ENCODE results near the gene MREG. TPM values are rescaled to one million over a fixed set of nuclear protein-coding genes. Genes with fewer than 3 reads are reported as not detected.

Gene MREG
- total and polyA plus RNA-seq, 9 of the 15 experiments (the other 6 are each of a cell fraction or from before 2014, with no cell fraction given): 0.77 to 3.8 (median 2.3) TPM

DNA sequence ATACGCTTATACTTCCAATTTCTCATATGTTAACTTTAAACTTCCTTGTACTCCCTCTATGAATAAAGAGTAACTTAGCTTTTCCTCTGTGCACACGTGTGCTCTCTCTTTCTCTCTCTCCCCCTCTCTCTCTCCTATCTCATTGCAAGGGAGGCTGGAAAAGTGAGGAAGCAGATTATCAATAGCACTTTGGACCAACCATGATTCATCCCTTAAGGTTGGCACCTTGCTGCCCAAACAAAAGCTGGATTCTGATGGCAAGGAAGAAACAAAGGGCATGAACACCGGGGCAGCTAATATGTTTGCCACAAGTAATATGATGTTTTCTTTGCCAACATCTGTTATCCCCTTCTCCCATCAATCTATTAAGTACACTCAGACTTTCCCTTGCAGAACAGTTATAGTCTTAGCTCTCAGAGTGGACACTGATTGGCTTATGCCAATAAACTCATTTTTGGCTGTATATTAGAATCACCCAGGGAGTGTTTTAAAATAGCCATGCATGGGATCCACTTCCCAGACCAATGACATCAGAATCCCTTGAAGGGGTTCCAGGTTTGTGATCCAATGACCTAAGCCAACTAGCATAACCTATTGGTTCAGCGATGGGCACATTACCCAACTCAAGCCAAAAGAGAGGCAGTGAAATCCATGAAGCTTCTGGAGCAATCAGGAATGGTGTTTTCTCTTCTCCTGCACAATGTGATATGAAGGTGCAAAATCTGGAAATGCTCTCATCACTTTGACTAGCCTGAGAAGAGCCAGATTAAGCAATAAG lies 60.3 kb downstream of the MREG start:
- no peaks in the 10 kb centered on the region for H3K79me2 ChIP-seq (ENCODE audit: control insufficient read depth, insufficient read depth, low read length)
- H2AFZ ChIP-seq (ENCODE audit: low read depth, low read length): no peak overlapping the region
- no peak overlapping the region for H3K4me3 ChIP-seq
- no peaks in the 10 kb centered on the region for H3K36me3 ChIP-seq (ENCODE audit: control insufficient read depth, insufficient read depth, low read length)
- CTCF ChIA-PET (ENCODE audit: low intra/inter-chr PET ratio): no interaction called here
- no peaks in the 10 kb centered on the region for H3K9me3 ChIP-seq (replicated peaks; ENCODE audit: control insufficient read depth, insufficient read depth, low read depth, low read length)
- in situ Hi-C loops (cut with MboI): no loop called here
- no peaks in the 10 kb centered on the region for H3K27me3 ChIP-seq (ENCODE audit: control insufficient read depth in 2 of 2, insufficient read depth in 2 of 2, low read length in 2 of 2)
- POLR2A ChIA-PET: interaction anchor here (0.7 kb wide), 1 partner anchor 15 kb away, joined by 3 read pairs; no protein-coding TSS in a partner anchor
- no peak for DNase-seq (ENCODE audit: extremely low read depth in 1 of 4, low spot score in 3 of 4)
- intact Hi-C loops (cut with micrococcal nuclease): loop anchor here (10.0 kb wide), 1 partner anchor 152 kb away; the partner anchor contains the start of gene XRCC5
- FAIRE-seq: no peak
- BruUV-seq (replicated peaks): no TSS peak
- no peak overlapping the region for H3K27ac ChIP-seq (ENCODE audit: extremely low read depth, low read depth, low read length)
- H4K20me1 ChIP-seq (replicated peaks; ENCODE audit: control insufficient read depth, insufficient read depth, low read length): no peaks in the 10 kb centered on the region
- WGBS (ENCODE audit: insufficient coverage, low coverage, missing lambda C conversion rate): 33% methylated on average over 4 of the region's 4 CpGs
- no peaks in the 10 kb centered on the region for H3K9me1 ChIP-seq (ENCODE audit: control insufficient read depth, insufficient read depth, low read length)
- no peak for ATAC-seq
- no peaks in the 10 kb centered on the region for H3K4me1 ChIP-seq (replicated peaks in 1 of 2; ENCODE audit: control insufficient read depth in 2 of 2, insufficient read depth in 2 of 2, low read length in 2 of 2)
- no peak overlapping the region for H3K4me2 ChIP-seq (ENCODE audit: insufficient read depth, low read length)
- H3K9ac ChIP-seq (ENCODE audit: insufficient read depth in 1 of 2, low read depth in 2 of 2, low read length in 2 of 2): no peak overlapping the region
- TF ChIP-seq RBM15 (IDR thresholded peaks at IDR 0.05; ENCODE audit: insufficient read depth, low read length) (no peak), NR3C1 (CRISPR knock-in tag; IDR thresholded peaks at IDR 0.05) (no peak), ZNF551 (CRISPR knock-in tag; IDR thresholded peaks at IDR 0.05) (no peak), HEY1 (CRISPR knock-in tag; IDR thresholded peaks at IDR 0.05; ENCODE audit: borderline replicate concordance) (no peak), ETV6 (IDR thresholded peaks at IDR 0.05; ENCODE audit: borderline replicate concordance in 1 of 2, low read depth in 2 of 2, low read length in 1 of 2) (no peak), ETV6 (CRISPR knock-in tag; IDR thresholded peaks at IDR 0.05; ENCODE audit: borderline replicate concordance) (no peak), SMARCB1 (IDR thresholded peaks at IDR 0.05; ENCODE audit: insufficient read length, low read depth) (no peak), POLR2AphosphoS2 (IDR thresholded peaks at IDR 0.05; ENCODE audit: low read length) (no peak), MIER1 (IDR thresholded peaks at IDR 0.05; ENCODE audit: low read depth) (no peak), MITF (IDR thresholded peaks at IDR 0.05) (no peak), ZNF197 (CRISPR knock-in tag; IDR thresholded peaks at IDR 0.05; ENCODE audit: low read depth) (no peak), ZNF512 (tag; IDR thresholded peaks at IDR 0.05) (no peak)
- TF ChIP-seq, protein P1, sequence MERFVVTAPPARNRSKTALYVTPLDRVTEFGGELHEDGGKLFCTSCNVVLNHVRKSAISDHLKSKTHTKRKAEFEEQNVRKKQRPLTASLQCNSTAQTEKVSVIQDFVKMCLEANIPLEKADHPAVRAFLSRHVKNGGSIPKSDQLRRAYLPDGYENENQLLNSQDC (CRISPR knock-in tag; IDR thresholded peaks at IDR 0.05): no peak
- TF ChIP-seq, protein P2, sequence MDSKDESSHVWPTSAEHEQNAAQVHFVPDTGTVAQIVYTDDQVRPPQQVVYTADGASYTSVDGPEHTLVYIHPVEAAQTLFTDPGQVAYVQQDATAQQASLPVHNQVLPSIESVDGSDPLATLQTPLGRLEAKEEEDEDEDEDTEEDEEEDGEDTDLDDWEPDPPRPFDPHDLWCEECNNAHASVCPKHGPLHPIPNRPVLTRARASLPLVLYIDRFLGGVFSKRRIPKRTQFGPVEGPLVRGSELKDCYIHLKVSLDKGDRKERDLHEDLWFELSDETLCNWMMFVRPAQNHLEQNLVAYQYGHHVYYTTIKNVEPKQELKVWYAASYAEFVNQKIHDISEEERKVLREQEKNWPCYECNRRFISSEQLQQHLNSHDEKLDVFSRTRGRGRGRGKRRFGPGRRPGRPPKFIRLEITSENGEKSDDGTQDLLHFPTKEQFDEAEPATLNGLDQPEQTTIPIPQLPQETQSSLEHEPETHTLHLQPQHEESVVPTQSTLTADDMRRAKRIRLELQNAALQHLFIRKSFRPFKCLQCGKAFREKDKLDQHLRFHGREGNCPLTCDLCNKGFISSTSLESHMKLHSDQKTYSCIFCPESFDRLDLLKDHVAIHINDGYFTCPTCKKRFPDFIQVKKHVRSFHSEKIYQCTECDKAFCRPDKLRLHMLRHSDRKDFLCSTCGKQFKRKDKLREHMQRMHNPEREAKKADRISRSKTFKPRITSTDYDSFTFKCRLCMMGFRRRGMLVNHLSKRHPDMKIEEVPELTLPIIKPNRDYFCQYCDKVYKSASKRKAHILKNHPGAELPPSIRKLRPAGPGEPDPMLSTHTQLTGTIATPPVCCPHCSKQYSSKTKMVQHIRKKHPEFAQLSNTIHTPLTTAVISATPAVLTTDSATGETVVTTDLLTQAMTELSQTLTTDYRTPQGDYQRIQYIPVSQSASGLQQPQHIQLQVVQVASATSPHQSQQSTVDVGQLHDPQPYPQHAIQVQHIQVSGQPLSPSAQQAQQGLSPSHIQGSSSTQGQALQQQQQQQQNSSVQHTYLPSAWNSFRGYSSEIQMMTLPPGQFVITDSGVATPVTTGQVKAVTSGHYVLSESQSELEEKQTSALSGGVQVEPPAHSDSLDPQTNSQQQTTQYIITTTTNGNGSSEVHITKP (IDR thresholded peaks at IDR 0.05; ENCODE audit: partially characterized antibody): no peak

All from K562 (cell line).